ENCODE results near the gene TMEM270. TPM values are rescaled to one million over a fixed set of nuclear protein-coding genes. Genes with fewer than 3 reads are reported as not detected.
"Not testable (repeated sequence)": the region's sequence is repeated elsewhere in the genome, so short reads cannot be mapped to it uniquely, and the experiment has no call there.

The TMEM270 gene, protein sequence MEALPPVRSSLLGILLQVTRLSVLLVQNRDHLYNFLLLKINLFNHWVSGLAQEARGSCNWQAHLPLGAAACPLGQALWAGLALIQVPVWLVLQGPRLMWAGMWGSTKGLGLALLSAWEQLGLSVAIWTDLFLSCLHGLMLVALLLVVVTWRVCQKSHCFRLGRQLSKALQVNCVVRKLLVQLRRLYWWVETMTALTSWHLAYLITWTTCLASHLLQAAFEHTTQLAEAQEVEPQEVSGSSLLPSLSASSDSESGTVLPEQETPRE
- total RNA-seq (2014; rRNA removed; shearing (Covaris generic)), result not detected in 2 replicates

DNA sequence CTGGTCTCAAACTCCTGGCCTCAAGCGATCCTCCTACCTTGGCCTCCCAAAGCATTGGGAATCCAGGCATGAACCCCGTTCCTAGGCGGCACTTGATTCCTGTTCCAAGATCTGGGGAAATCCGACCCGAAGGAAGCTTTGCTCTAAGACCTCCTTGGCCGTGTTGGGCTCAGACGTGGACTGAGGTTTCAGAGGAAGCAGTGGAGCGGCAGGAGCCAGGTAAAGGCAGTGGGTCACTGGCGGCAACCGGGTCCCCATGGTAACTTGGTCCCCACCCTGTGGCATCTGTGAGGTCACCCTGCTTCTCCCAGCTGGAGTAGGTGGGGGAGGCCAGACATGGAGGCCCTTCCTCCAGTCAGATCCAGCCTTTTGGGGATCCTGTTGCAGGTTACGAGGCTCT is at the start of gene TMEM270:
Gene TMEM270, plus strand, starts transcription at position 301 of the 400 bp plus-strand sequence. Its CDS starts 36 bp downstream, at position 337.
- DNase-seq (ENCODE audit: low spot score), result no peak

DNA sequence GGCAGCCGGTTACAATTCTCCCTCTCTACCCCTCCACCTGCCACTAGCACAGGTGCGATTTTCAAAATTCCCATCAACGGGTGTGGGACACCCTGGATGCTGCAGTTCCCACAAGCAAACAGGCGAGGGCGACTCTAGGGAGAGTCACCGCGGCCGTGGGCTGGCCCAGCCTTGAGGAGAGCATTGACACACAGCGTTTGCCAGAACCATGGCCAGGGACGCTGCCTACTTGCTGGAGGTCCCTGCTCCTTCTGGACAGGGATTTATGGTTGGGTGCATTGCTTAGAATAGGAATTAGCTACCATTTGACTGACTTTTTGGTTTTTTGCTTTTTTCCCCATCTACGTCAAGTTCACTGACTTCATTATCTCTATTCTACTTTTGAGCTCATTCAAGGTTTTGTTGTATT is 49.2 kb upstream of the TMEM270 start:
- peak; percentile 95 for DNase-seq (ENCODE audit: low spot score)

GRCh38 chr7:73812996-73813395 is 48.0 kb upstream of the TMEM270 start:
- DNase-seq (ENCODE audit: low spot score), result no peak

- DNase-seq (ENCODE audit: low spot score), result no peak
Observed at GRCh38 chr7:73815436-73815835, 45.5 kb upstream of the TMEM270 start.

DNA sequence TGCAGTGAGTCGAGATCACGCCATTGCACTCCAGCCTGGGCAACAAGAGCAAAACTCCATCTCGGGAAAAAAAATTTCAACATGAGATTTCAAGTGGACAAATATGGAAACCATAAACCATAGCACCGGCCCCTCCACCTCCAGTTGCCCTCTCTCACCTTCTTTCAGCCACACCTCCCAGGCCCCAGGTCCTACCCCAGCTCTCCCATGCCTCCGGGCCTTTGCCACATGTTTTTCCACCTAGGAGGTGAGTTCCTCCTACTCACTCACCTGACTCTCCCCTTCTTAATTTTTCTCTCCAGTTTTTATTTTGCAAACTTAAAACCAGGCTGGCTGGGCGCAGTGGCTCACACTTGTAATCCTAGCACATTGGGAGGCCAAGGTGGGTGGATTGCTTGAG is 43.8 kb upstream of the TMEM270 start:
- DNase-seq (ENCODE audit: low spot score), result no peak

GRCh38 chr7:73820013-73820412 is 40.9 kb upstream of the TMEM270 start:
- no peak for DNase-seq (ENCODE audit: low spot score)

DNA sequence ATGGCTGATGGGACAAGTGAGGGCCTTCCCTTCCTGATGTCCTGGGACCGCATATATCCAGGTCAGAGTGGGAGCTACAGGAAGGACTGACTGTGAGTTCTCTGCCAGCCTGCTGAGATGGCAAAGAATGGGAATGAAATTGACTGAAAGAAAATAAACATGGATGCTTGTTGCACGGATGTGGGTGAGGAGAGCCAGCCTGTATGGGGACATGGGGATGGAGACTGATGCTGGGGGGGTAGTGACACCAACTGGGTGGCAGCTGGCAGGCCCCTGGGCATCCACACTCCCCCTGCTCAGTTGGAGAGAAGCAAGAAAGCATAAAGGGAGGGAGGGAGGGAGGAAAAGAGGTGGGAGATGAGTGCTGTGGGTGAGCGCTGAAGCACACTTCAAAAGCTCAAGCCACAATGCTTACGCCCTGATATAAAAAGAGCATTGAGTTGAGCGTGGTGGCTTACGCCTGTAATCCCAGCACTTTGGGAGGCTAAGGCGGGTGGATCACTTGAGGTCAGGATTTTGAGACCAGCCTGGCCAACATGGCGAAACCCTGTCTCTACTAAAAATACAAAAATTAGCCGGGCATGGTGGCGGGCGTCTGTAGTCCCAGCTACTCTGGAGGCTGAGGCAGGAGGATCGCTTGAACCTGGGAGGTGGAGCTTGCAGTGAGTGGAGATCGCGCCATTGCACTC is 39.2 kb upstream of the TMEM270 start:
- not testable (repeated sequence) for DNase-seq (ENCODE audit: low spot score)

DNA sequence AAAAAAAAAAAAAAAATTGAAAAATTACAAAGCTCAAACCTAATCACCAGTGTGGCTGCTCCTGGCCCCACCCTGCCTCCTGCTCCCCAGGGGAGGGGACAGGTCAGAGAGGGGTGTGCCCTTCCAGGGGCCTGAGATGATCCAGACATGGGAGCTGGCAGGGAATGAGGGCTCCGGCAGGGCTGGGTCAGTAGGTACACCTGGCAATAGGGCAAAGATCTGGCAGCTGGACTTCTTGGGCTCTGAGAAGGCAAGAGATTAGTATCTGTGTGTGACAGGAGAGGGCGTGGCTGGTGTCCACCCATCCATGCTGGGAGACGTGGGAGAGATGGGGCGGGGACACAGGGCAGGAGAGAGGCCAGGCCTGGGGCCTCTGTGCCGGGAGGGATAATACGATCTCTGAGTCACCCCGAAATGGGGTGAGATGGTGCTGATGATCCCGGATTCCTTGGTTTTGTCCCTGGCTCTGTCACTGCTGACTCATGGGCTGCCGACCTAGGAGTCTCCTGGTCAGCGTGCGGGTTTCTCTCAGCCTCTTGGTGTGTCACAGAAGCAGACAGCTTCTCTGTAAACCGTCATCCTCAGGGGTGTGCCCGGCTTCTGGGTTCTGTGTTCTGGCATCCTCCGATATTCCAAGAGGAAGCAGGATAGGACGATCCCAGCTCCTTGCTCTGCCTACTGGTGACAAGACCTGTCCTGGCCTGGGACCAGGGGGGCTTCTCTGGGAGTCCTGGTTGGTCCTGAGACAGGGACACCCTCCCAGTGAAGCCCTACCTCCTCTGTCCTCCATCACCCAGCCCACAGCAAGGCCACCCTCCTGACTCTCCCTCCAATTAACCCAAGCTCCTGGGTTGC is 38.4 kb upstream of the TMEM270 start:
- DNase-seq (ENCODE audit: low spot score), result peak; percentile 96

GRCh38 chr7:73823257-73823656 is 37.7 kb upstream of the TMEM270 start:
- no peak for DNase-seq (ENCODE audit: low spot score)

GRCh38 chr7:73823873-73824592 is 36.9 kb upstream of the TMEM270 start:
- no peak for DNase-seq (ENCODE audit: low spot score)

GRCh38 chr7:73824986-73825385 is 36.0 kb upstream of the TMEM270 start:
- DNase-seq (ENCODE audit: low spot score), result peak; percentile 48

- peak; percentile 99 for DNase-seq (ENCODE audit: low spot score)
Observed at GRCh38 chr7:73827567-73828106, 33.3 kb upstream of the TMEM270 start.

GRCh38 chr7:73828107-73828803 is 32.7 kb upstream of the TMEM270 start:
- DNase-seq (ENCODE audit: low spot score), result peak; percentile 98

DNA sequence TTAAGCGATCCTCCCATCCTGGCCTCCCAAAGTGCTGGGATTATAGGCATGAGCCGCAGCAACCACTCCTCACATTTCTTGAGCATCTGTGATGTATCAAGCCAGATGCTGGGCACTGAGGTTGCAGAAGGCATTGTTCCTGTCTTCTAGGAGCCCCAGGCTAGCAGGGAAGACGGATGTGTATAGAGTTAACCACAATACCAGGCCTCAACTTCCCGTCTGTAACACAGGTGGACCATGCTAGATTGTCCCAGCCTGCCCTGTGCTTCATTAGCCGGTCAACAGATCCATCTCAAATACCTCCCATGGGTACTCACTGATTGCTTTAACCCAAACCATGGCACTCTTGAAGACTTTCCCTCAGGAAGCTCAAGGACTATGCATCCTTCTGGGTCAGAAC is 32.0 kb upstream of the TMEM270 start:
- DNase-seq (ENCODE audit: low spot score), result no peak

- DNase-seq (ENCODE audit: low spot score), result peak; percentile 98
Observed at GRCh38 chr7:73829505-73829904, 31.5 kb upstream of the TMEM270 start.

- peak; percentile 92 for DNase-seq (ENCODE audit: low spot score)
Observed at GRCh38 chr7:73829921-73830680, 30.9 kb upstream of the TMEM270 start.

DNA sequence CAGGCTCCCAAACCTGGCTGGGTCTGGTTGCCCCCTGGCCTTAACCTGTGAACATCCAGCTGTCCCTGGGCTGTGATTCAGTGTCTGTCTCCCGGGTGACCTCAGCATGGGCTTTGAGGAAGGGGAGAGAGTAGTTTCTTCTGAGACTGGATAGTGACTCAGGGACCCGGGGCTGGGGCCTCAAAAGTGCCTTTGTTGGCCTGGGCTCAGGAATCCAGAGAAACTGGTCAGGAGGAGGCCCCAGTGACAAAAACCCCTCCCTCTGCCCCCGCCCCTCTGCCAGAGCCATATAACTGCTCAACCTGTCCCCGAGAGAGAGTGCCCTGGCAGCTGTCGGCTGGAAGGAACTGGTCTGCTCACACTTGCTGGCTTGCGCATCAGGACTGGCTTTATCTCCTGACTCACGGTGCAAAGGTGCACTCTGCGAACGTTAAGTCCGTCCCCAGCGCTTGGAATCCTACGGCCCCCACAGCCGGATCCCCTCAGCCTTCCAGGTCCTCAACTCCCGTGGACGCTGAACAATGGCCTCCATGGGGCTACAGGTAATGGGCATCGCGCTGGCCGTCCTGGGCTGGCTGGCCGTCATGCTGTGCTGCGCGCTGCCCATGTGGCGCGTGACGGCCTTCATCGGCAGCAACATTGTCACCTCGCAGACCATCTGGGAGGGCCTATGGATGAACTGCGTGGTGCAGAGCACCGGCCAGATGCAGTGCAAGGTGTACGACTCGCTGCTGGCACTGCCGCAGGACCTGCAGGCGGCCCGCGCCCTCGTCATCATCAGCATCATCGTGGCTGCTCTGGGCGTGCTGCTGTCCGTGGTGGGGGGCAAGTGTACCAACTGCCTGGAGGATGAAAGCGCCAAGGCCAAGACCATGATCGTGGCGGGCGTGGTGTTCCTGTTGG is 30.0 kb upstream of the TMEM270 start, which contains the start of gene CLDN4:
Gene CLDN4, plus strand, starts transcription at position 316 of the 903 bp plus-strand sequence. Its CDS starts 206 bp downstream, at position 522.
- DNase-seq (ENCODE audit: low spot score), result peak; percentile 100

DNA sequence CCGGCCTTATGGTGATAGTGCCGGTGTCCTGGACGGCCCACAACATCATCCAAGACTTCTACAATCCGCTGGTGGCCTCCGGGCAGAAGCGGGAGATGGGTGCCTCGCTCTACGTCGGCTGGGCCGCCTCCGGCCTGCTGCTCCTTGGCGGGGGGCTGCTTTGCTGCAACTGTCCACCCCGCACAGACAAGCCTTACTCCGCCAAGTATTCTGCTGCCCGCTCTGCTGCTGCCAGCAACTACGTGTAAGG is 29.4 kb upstream of the TMEM270 start:
- no peak for DNase-seq (ENCODE audit: low spot score)

Data from HT-29 (cell line).